Measurements from ENCODE around the gene COQ8A. TPM values are rescaled to one million over a fixed set of nuclear protein-coding genes. Genes with fewer than 3 reads are reported as not detected.
"Not testable (repeated sequence)": the region's sequence is repeated elsewhere in the genome, so short reads cannot be mapped to it uniquely, and the experiment has no call there.

The COQ8A gene
- total RNA-seq, 1 donor from 2014 or later: 16.4 TPM

DNA sequence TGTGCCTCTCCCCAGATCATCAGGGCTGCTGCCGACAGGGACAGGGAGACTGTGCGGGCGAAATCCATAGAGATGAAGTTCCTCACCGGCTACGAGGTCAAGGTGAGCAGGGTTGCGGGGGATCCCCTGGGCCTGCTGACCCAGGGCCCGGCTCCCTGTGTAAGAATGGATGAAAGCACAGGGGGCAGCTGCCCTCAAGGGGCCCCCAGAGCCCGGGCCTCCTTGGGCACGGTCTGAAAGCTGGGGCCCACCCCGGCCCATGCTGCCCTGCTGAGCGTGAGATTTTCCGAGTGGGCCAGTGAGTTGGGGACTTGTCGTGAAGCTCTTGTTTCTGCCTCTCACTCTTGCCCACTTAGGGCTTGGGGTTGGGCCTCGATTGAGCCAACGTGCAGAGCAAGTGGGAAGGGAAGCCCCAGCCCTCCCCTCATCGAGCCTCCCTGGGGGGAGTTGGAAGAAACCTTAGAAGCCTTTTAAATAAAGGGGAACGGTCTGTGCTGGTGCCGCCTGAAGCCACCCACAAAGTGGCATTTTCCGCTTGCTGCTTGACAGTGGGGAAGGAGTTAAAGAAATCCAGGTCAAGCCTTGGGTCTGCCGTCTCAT is 45.2 kb downstream of the COQ8A start:
- DNase-seq (ENCODE audit: low read depth): no peak

DNA sequence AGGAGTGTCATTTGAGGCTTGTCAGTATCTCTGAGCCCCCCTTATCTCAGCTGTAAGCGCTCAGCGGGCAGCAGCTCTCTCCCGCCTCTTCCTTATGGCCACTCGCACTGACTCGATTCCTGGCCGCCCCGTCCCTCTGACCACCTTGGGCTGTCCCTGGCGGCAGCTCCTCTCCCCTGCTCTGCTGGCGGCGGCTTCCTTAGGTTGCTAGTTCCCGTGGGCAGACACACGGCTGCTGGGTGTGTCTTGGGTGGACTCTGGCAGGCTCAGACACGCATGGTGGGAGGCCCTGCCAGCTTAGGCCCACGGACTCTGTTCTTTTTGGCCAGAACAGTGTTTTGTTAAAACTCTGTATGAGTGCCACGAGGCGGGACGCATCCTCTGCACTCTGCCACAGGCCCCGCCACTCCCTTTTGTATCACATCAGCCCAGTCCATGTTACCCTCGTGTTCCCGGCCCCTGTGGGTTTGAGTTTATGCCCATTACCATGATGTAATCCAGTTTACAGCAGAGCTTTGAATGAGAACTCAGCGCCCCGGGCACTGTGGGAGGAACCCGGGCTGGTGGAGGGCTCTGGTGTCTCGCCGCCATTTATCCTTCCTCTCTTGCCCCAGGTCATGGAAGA is 45.9 kb downstream of the COQ8A start:
- no peak for DNase-seq (ENCODE audit: low read depth)

DNA sequence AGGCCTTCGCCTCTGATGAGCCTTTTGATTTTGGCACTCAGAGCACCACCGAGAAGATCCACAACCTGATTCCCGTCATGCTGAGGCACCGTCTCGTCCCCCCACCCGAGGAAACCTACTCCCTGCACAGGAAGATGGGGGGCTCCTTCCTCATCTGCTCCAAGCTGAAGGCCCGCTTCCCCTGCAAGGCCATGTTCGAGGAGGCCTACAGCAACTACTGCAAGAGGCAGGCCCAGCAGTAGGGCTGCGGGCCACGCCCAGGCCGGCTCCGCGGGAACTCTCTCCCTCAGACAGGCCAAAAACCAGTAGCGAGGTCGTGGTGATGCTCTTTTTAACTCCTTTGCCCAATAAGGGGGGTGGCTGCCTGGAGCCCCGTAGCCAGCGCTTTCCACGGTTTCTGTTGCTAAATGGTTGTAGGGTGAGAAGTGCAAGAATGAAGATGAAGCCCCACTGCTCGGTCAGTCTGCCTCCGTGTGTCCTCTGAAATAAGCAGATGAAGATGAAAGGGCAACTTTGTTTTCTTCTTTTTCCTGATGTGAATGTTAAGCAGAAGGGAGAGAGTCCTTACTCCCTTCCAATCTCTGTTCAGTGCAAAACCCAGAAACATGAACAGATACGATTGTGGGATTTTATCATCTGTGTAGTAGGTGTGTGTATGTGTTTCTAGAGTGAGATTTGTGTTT is 46.5 kb downstream of the COQ8A start:
- DNase-seq (ENCODE audit: low read depth): no peak

DNA sequence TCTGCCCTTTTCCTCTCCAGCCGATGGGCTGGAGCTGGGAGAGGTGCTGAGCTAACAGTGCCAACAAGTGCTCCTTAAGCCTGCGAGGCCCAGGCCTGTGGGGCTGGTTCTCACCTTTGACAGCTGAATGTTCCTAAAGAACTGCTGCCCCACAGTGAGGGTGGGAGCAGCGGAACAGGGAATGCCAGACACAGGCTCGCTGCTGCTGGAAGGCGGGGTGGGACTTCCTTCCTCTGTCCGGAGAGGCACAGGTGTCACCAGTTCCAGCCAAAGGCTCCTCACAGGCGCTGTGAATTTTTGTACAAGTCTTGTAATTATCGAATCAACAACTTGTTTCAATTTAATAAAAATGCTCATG is 47.1 kb downstream of the COQ8A start:
- DNase-seq (ENCODE audit: low read depth): no peak

DNA sequence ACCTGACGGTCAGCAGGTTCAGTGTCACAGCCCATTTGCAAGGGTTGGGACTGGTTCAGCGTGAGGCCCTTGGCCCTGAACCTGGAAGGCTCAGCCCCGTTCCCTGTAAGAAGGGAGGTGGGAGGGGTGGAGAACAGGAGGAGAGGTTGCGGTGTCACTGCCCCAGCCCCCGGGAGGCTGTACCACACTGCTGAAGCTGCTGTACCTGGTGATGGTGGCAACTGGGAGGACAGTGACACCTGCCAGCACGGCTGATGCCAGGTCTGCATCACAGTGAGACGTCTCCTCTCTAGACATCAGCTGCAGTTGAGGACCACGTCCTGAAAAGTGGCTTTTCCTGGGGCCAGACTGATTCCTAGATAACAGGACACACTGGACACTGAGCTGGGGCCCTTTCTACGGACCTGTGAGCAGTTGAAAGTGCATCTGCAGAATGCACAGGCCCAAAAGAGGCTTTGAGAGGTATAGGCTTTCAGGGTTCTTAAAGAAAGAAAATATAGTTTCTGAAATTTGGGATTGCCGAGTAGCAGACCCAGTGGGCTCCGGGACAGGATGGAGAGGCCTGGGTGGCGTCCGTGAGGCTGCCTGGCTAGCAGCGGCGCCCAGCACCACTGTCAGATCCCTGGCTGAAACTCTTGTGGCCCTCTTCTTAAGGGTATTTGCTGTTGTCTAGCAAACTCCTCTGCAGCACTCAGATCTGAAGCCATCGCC is 47.7 kb downstream of the COQ8A start:
- DNase-seq (ENCODE audit: low read depth): no peak

DNA sequence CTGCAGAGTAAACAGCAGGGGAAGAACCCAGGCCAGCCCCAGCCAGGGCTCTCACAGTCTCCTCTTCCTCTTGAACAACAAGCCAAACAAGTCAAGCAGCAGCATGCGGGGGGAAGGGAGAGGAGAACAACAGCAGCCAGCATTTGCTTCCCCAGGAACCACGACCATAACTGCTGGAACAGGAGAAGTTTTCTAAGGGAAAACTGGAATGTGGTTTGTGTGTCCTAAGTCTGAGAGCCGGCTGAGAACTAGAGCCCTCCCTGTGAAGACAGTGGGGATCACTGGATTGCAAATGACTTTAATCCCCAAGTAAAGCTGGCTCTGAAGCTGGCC is 48.2 kb downstream of the COQ8A start:
- DNase-seq (ENCODE audit: low read depth): no peak

DNA sequence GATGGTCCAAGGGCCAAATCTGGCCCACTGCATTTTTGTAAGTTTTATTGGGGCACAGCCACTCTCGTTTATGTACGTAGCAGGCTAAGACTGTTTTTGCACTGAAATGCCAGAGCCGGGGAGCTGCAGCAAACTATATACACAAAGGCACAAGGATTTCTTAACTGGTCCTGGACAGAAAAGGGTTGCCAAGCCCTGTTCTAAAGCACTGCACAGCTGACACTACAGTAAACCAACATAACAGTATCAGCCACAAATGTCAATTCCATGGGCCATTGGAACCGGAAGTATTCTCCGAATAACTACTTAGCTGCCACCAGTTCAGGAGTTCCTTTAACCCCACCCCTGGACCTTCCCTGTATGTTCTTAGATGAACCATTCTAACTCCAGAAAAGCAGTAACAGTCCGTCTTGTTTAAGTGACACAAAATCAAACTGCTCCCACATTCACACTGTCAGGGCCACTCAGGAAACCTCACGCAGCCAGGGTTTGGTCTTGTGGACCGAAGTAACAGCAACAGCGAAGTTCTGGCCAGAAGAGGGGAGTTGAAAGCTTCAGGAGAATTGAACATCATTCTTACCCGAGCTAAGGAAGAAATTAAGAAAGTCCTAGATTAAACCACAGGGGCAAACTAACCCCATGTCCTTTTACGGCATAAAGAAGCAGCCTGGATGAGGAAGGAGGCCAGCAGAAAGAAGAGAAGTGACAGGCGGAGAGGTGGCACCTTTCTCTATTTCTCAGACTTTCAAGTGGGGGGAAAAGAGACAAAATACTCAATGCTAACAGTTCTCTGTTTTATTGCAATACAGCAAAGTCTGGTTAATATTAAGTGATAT is 49.2 kb downstream of the COQ8A start:
- no peak for DNase-seq (ENCODE audit: low read depth)

DNA sequence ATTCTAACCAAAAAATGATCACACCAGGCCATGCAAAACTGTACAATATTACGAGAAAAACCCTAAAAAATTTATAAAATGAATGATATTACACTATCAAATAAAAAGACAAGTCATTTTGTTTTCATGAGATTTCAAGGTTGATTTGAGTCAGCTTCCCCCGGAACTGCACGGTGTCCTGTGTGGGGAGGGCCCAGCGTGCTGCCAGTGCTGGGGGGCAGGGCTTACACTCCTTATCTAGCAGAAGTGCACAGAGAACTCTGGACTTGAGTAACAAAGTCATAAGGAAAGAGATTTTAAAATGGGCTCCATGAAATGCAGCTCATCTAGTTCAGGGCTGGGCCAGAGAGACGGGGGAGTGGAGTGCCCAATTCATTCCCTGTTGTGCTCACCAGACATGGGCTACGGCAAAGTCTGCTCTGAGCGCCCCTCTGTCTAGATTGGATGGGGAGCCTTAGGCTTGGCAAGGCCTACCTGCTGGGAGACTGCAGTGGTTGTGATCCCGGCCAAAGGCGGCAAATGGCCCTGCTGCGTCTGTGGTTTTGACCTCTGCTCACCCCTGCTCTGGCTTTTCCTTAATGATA is 50.1 kb downstream of the COQ8A start:
- no peak for DNase-seq (ENCODE audit: low read depth)

DNA sequence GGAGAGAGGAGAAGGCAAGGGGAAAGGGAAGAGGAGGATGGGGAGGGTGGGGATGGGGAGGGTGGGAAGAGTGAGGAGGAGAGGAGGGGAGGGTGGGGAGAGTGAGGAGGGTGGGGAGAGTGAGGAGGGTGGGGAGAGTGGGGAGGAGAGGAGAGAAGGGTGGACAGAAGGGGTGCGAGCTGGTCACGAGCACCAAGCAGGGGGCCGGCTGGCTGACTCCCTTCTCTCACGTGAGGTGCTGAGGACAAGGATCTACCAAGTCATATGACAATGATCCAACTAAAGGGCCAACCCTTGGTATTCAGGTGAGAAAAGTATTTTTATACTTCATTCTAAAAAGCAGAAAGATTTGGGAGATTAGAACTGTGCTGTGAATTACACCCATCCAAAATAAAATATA is 51.8 kb downstream of the COQ8A start:
- no peak for DNase-seq (ENCODE audit: low read depth)

DNA sequence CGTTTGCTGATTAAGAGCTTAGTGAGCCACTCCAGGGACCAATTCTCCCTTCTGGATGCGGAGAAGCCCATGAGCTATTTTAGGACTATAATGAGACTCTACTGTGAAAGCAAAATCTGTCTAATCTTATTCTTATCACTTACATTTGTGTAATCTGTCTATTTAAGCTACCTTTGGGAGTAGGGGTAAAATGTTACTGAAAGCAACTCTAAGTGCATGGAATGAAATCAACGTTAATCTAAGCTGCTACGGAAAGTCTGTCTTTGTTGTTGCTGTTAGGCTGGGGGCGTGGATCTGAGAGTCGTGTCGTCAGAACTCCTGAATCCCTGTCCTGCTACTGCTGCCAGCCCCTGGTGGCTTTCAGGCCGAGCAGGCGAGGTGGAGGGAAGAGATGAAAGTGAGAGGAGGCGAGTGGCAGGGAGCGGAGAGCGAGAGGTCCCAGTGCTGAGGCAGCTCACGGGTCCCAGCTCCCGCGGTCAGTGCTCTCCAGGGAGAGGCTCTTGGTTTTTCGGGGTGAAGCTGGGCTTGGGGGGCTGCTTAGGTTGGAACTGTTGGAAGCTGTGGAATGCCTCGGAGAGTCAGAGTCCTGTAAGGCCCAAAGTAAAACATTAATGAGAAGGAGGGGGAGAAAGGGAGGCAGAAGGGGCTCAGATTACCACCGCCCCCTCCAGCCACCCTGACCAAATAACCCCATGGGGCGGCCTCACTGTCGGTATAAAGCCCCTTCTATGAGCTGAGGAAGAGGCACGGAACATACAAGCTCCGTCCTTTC is 53.9 kb downstream of the COQ8A start:
- no peak for DNase-seq (ENCODE audit: low read depth)

DNA sequence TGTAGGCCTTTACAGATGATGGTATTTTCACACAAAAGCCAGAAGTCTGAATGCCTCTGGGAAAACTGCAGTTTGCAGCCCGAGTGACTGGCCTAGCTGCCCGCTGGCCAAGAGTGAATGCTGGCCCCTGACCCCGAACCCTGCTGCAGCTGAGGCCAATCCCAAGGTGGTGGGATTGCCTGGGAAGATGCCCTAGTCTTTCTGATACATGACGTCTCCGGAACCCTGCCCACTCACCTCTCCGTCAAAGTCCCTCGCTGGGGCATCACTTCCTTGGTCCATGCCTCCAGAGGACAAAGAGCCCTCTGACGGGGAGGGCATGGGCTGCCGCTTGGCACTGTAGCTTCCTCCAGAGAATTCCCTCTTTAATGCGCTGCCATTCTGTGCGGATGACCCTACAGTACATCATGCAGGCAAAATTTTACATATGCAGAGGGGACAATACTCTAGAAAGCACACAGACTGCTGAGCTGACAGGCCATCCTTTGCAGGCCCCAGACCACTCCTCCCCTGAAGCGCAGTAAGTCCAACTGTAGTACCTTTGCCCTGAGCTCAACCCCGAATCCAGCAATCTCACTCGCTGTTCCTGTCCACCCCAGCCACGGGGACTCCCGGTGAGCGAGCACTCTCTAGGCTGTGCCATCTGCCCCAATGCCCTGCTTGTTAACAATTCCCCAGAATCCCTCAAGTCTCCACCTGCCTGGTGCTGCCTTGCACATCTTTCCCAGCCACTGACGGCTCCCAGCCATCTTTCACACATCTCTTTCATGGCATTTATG is 54.7 kb downstream of the COQ8A start:
- no peak for DNase-seq (ENCODE audit: low read depth)

DNA sequence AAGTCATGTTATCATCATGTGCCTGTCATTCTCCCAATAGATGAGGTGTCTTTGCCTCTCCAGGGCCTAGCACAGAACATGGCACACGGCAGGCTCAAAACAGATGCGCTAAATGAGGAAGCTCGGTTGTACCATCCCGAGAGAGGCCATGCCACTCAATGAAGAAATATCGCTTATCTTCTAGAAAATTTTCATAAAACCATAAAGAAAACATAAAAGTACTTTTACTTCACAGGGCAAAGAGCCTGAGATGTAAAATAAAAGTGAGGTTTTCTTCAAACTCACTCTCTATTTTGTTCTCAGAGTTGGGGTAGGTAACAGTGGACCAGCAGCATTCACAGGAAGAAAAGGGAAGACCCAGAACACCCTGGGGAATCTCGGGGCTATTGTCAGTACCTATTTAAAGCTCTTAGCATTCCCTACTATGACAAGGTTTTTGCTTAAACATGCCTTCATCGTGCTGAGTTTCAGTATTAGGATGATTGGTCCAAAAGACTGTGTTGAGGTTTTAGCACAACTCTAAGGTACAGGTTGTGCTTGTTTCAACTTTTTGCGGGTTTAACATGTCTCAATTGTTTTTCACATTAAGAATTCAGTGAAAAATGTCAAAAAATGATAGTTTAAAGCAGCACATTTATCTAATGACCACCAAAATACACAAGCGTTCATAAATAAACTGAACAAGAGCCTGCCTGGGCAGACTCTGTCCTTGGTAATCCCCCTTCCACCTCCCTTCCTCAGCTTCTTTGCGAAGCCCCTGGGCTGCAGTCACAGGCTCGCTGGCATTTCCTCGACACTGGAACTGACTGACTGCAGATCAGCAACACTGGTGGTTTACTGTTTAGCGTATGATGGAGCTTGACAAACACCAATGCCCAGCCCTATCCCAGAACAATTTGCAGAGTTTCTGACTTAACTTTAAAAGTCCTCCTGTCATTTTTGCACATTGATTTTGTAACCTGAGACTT is 55.6 kb downstream of the COQ8A start:
- DNase-seq (ENCODE audit: low read depth): no peak

DNA sequence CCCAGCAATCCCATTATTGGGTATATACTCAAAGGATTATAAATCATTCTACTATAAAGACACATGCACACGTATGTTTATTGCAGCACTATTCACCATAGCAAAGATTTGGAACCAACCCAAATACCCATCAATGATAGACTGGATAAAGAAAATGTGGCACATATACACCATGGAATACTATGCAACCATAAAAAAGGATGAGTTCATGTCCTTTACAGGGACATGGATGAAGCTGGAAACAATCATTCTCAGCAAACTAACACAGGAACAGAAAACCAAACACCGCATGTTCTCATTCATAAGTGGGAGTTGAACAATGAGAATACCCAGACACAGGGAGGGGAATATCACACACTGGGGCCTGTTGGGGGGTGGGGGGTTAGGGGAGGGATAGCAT is 59.5 kb downstream of the COQ8A start:
- not testable (repeated sequence) for DNase-seq (ENCODE audit: low read depth)

DNA sequence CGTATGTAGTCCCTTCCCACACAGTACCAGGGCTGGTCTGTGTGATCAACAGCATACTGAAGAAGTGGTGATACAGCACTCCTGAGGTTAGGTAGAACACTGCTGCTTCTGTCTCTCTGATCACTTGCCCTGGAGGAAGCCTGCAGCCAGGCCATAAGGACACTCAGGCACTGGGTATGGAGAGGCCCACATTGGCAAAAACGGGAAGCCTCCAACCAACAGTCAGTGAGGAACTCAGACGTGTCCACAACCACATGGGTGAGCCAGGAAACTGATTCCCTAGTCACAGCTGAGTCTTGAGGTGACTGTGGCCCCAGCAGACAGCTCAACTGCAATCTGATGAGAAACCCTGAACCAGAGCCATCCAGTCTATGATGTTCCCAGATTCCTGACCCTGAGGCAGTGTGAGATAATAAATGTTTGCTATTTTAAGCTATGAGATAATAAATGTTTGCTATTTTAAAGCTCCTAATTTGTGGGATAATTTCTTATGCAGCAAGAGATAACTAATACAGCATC is 62.5 kb downstream of the COQ8A start:
- DNase-seq (ENCODE audit: low read depth): no peak

DNA sequence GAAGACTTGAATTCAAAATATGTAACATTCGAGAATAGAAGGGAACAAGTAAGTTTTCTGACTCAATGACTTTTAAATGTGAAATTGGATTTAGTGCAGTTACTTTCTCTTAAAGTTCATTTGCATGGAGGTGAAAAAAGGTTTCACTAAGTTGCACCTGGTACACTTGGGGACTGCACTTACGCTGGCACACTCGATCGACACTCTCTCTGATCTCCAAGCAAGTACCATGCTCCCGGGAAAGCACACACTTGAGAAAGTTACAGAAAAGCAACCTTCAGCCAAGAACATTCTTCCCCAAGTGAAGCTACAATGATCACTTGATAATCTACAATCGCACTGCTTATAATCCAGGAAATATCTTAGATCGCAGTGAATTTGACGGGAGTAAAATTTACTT is 63.1 kb downstream of the COQ8A start:
- DNase-seq (ENCODE audit: low read depth): no peak

DNA sequence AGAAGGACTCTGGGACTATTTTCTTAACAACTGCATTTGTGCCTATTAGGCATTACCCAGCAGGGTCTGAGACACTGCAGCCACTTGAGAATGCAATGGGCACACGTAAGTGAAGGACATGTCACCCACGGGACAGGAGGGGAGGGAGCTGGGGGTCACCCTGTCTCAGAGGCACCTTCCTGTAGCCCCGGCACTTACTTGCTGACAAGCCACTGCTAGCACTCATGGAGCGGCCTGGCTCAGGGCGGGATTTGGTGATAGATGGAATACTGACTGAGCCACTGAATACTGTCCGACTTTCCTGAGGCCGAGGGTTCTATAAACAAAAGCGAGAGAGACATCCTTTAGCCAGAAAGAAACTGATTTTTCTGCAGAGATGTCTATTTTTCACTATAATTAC is 64.7 kb downstream of the COQ8A start:
- DNase-seq (ENCODE audit: low read depth): no peak

DNA sequence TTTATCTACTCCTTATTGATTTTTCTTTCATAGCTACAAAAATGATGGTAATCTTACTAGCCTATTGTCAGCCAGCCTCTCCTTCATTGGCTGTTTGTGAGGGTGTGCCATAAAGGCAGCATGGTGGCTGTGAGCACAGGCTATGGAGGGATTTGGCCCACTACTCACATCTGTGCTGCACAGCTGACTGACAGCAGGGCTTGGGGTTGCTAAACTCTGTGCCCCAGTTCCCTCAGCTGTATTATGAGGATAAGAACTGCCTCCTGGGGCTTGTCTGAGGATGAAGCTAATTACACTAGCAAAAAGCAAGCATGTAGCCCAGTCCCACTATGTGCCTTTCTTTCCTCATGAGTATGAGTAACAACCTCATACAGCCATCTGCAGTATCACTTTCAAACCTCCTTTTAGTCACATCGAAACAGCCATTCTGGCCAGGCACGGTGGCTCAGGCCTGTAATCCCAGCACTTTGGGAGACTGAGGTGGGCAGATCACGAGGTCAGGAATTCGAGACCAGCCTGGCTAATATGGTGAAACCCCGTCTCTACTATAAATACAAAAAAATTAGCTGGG is 66.2 kb downstream of the COQ8A start:
- no peak for DNase-seq (ENCODE audit: low read depth)

DNA sequence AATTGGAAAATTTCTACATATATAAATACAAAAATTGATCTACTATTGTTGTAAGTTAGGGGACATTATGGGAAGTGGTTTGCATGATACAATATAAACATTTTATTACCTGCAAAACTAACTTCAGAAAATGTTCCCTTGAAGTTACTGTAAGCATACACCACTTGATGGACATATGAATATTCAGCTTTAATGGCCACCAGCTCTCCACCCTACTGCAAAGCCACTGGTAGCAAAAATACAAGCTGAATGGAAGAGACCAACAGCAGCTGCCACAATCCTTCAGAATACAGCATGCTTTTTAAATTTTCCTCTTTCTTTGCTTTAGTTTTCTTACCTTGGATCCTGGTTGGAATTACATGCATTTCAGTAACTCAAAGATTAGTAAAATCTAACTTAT is 69.8 kb downstream of the COQ8A start:
- no peak for DNase-seq (ENCODE audit: low read depth)

Measured in renal cortical epithelial cell (primary cell).